ENCODE results near the gene U2AF1L4.

Gene U2AF1L4

GRCh38 chr19:35756377-35757230 lies 11.4 kb upstream of the U2AF1L4 start, which contains the start of gene HSPB6:
TSS of gene HSPB6 (minus strand) at chr19:35757029. CDS start at chr19:35757008, 21 bp downstream.
- no peak for DNase-seq

GRCh38 chr19:35755550-35756376 lies 10.5 kb upstream of the U2AF1L4 start:
- DNase-seq = no peak

- no peak for DNase-seq
Observed at GRCh38 chr19:35755131-35755549, 9.9 kb upstream of the U2AF1L4 start.

GRCh38 chr19:35754370-35755130 lies 9.3 kb upstream of the U2AF1L4 start:
- no peak for DNase-seq

DNA sequence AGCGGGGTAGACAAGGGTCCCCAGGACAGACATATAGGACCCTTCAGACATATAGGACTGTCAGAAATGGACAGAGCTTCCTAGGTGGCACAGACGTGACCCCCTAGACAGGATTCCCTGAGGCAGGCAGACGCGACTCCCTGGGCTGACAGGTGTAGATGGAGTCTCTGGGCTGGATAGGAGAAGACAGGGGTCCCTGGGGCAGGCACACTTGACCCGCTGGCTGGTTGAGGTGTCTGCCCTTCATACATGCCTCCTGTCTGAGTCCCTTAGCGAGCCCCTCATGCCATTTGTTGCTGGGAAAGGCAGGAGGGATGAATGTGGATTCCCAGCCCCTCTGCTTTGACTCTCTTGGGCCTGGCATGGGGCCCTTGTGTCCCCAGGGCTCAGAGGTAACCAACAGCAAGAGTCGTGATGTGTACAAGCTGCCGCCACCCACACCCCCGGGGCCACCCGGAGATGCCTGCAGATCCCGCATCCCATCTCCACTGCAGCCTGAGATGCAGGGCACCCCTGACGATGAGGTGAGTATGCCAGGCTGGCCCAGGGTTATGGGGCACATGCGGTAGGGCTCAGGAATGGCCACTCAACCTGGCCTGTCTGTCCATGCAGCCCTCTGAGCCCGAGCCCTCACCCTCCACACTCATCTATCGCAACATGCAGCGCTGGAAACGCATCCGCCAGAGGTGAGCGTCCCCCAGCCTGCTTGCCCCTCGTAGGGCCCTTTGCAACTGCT lies 8.6 kb upstream of the U2AF1L4 start:
- DNase-seq = no peak

- no peak for DNase-seq
Observed at GRCh38 chr19:35752746-35753350, 7.6 kb upstream of the U2AF1L4 start.

GRCh38 chr19:35751839-35752745 lies 6.9 kb upstream of the U2AF1L4 start:
- no peak for DNase-seq

DNA sequence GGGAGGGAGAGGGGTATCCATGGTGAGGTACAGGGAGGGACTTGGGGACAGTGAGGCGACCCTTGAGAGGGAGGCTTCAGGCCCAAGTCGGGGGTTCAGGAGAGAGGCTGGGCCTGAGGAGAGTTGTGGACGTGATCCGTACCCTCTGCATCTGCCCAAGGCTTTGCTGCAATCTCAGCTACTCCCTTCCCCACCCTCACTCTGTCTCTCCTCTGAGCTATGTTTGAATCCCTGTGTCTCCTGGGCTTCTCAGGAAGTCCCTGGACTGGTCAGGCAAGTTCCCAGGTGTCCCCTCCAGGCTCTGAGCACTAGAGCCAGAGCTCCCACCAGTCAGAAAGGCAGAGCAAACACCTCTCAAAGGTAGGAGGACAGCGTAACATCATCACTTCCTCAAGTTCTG lies 4.9 kb upstream of the U2AF1L4 start:
- DNase-seq = no peak

- DNase-seq = peak; percentile 97
Observed at GRCh38 chr19:35748106-35749020, 3.1 kb upstream of the U2AF1L4 start, which contains the start of gene LIN37. TSS of gene LIN37 (plus strand) at chr19:35748576. CDS start at chr19:35748725, 149 bp downstream.

DNA sequence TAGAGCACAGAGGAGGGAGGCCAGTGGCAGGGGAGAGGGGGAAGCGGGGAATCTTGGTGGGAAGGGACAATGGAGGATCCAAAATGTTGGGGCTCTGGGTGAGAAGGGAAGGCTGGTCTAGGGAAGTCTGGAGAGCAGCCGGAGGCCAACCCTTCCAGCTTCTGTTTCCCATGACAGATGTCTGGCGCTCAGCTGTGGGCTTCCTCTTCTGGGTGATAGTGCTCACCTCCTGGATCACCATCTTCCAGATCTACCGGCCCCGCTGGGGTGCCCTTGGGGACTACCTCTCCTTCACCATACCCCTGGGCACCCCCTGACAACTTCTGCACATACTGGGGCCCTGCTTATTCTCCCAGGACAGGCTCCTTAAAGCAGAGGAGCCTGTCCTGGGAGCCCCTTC lies 1.3 kb upstream of the U2AF1L4 start:
- DNase-seq = no peak

- no peak for DNase-seq
Observed at GRCh38 chr19:35746087-35746462, 857 bp upstream of the U2AF1L4 start.

DNA sequence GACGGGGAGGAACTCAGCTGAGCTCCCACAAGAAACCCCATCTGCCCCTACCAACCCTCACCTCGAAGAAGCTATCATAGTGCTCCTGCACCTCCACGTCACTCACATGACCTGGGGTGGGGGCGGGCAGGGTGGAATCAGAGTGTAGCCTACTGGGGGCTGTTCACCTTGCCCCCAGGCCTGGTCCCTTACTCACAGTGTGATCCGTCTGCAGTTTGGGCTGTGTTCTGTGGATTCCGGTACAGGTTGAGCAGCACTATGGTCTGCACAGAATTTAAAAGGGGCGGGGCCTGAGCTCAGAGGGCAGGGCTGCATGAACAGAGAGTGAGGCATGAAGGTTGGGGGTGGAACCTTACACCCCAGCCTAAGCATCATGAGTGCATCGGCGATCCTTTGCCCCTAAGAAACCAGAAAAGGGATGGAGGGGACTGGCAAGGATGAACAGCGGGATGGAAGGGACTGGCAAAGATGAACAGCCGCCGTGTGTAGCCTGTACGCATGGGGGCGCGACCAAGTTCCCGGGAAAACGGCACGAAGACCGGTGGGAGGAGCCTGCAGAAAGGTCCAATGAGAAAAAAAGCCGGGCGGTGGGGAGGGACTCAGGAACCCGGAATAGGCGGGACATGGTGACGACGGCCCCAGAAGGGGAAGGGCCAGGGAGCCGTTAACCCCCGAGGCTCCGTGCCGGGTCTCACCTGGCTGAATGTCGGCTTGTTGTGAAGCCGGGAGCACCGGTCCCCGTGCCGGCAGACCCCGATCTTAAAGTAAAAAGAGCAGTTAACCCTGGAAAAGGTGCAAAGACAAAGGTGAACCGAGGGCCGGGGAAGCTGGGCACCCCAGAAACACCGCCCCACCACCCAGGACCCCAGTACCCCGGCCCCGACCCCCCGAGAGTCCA lies 539 bp downstream of the U2AF1L4 start:
- DNase-seq = peak; percentile 85 to 93

DNA sequence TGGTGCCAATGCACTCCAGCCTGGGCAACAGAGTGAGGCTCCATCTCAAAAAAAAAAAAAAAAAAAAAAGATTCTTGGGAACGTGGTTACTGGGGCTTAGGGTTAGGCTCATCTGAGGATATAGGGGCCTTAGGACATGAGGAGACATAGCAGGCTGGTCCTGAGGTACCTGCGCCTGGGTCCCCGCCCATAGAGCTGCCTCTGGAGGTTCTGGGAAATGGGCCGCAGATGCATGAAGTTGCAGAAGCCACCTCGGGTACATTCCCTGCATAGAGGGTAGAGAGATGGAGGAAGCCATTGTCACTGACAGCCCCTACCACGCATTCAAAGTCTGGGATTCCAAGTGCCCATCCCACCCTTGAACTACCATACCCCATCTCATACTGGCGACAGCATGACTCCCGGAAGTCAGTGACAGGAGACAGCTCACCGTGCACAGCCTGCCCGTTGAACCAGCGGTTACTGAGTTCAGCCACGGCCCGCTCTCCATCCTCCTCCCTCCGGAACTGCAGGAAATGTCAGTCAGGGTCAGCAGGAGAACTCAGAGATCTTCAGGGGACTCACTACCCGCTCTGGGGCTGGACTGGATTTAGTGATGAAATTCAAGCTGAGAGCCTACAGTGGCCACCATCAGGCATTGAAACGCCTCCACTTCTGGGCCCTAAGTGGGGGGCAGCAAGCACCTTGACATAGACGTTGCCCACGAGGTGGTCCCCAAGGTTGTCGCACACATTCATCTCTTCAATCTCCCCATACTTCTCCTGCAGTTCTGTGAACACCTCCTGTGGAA lies 1.4 kb downstream of the U2AF1L4 start:
- no peak for DNase-seq

GRCh38 chr19:35742121-35742724 lies 3.0 kb downstream of the U2AF1L4 start, which contains the start of gene IGFLR1:
TSS of gene IGFLR1 (minus strand) at chr19:35742452. CDS start at chr19:35741180, 1,272 bp downstream.
- peak; percentile 67 to 71 for DNase-seq

- DNase-seq = no peak
Observed at GRCh38 chr19:35741203-35741515, 4.1 kb downstream of the U2AF1L4 start.

GRCh38 chr19:35740423-35741202 lies 4.6 kb downstream of the U2AF1L4 start:
- peak; percentile 94 to 97 for DNase-seq

- no peak for DNase-seq
Observed at GRCh38 chr19:35740108-35740422, 5.2 kb downstream of the U2AF1L4 start.

All from AML-193 (cell line).